ENCODE measurements around the gene LRRC59. TPM values are rescaled to one million over a fixed set of nuclear protein-coding genes. Genes with fewer than 3 reads are reported as not detected.

Gene LRRC59
- total RNA-seq, 1 donor: 181 TPM

DNA sequence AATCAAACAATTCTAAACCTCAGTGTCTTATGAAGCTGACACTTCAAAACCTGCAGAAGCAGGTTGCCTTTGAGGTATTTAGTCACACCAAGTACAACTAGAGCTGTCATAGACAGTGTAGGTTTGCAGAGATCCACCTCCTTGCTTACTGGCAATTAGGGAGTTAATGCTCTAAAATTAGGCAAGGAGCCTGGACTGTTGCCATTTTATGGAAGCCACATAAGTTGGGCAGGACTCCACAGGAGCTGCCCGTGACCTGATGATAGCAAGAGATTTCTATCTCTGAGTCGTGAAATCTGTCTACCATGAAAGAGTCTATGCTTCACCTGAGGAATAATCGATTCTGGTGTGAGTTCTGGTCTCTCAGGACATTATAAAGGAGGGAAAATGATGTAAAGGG is 15.4 kb downstream of the LRRC59 start:
- peak; percentile 7 for DNase-seq (ENCODE audit: low read depth)
- H3K4me3 ChIP-seq (ENCODE audit: low read depth, low read length): no peak overlapping the region
- TF ChIP-seq, protein P1, sequence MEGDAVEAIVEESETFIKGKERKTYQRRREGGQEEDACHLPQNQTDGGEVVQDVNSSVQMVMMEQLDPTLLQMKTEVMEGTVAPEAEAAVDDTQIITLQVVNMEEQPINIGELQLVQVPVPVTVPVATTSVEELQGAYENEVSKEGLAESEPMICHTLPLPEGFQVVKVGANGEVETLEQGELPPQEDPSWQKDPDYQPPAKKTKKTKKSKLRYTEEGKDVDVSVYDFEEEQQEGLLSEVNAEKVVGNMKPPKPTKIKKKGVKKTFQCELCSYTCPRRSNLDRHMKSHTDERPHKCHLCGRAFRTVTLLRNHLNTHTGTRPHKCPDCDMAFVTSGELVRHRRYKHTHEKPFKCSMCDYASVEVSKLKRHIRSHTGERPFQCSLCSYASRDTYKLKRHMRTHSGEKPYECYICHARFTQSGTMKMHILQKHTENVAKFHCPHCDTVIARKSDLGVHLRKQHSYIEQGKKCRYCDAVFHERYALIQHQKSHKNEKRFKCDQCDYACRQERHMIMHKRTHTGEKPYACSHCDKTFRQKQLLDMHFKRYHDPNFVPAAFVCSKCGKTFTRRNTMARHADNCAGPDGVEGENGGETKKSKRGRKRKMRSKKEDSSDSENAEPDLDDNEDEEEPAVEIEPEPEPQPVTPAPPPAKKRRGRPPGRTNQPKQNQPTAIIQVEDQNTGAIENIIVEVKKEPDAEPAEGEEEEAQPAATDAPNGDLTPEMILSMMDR (IDR thresholded peaks at IDR 0.05; ENCODE audit: insufficient read depth, low read depth, low read length): no peak

DNA sequence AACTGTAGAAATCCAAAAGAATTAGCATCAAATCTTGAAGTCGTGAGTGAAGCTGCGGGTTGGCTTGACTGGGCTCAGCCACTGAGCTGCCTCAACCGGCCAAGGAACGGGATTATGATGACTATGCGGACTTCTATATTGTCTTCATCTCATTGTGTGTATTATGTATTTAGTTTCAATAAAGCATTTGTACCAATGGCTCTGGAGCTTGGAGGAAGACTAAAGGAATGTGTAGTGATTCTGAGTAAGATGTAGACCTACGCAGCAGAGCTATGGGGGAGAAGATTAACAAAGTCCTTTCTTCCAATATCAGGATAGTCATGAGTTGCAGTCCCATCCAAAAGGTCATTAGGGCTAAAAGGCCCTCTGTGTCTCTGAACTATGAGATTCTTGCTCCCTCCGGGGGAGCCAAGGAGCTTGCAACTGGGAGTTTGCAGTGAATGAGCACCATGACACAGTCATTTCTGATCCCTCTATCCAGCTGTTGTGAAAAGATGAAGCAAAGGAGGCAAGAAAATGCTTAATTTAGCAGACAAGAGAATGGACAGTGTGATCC is 16.0 kb downstream of the LRRC59 start:
- no peak overlapping the region for H3K4me3 ChIP-seq (ENCODE audit: low read depth, low read length)
- TF ChIP-seq, protein P1 (IDR thresholded peaks at IDR 0.05; ENCODE audit: insufficient read depth, low read depth, low read length): no peak
- no peak for DNase-seq (ENCODE audit: low read depth)

DNA sequence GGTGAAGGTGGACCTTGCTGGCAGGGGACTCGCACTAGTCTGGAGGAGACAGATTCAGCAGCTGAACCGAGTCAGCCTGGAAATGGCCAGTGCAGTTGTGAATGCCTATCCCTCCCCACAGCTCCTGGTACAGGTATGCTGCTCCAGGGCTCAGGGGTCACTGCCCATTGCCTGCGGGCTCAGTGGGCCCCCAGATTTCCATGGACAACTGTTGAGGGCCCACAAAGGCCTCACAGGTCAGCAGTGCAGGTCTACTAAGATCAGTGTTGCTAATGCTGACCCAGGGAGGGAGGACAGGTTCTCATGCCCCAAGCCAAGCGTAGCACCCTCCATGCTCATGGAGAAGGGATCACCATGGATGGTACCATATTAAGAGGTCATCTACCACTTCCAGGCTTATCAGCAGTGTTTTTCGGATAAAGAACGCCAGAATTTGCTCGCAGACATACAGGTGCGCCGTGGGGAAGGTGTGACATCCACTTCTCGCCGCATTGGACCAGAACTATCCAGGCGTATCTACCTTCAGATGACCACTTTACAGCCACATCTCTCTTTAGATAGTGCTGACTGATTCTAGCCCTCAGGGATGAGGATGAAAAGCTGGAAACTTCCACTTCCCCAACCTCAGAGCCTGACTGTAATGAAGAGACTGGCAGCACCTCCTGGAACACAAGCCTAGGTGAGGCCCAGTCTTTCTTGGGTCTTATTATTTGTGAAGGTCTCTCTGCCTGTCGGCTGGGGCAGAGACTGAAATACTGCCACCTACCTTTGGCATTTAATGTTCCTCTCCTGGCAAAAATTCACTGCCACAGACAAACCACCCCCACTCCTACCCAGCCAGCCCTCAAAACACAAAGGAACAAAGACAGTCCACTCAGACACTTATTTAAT is 16.7 kb downstream of the LRRC59 start:
- no peak overlapping the region for H3K4me3 ChIP-seq (ENCODE audit: low read depth, low read length)
- TF ChIP-seq, protein P1 (IDR thresholded peaks at IDR 0.05; ENCODE audit: insufficient read depth, low read depth, low read length): no peak
- no peak for DNase-seq (ENCODE audit: low read depth)

DNA sequence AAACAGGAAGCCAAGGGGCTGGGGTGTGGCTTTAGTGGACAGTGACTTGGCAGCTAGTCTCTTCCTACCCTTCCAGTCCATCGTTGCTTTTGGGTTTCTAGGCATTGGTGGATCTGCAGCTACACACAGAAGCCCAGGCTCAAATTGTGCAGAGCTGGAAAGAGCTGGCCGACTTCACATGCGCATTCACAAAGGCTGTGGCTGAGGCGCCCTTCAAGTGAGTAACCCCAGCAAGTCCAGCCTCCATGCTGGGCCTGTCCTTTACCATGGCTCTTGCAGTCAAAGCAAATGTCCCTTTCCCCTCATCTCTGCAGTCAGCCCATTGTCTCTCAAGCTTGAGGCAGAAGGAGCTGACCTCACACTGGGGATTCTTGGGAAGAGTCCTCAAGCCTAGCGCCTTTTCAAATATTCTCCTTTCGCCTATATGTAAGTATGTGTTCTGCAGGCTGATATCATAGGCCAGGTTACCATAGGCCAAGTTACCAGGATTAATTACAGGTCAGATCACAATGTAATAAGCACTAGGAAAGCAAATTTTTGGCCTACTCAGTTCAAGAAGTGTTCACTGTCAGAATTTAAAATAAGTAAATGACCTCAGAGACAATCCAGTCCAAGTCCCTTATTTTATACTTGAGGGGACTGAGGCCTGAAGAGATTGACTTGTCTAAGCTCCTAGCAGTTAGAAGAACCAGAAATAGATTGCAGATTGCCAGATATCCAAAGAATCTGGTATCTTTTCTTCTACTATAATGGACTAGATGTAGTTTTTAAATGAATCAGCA is 17.8 kb downstream of the LRRC59 start:
- DNase-seq (ENCODE audit: low read depth): no peak
- TF ChIP-seq, protein P1 (IDR thresholded peaks at IDR 0.05; ENCODE audit: insufficient read depth, low read depth, low read length): no peak
- no peak overlapping the region for H3K4me3 ChIP-seq (ENCODE audit: low read depth, low read length)

DNA sequence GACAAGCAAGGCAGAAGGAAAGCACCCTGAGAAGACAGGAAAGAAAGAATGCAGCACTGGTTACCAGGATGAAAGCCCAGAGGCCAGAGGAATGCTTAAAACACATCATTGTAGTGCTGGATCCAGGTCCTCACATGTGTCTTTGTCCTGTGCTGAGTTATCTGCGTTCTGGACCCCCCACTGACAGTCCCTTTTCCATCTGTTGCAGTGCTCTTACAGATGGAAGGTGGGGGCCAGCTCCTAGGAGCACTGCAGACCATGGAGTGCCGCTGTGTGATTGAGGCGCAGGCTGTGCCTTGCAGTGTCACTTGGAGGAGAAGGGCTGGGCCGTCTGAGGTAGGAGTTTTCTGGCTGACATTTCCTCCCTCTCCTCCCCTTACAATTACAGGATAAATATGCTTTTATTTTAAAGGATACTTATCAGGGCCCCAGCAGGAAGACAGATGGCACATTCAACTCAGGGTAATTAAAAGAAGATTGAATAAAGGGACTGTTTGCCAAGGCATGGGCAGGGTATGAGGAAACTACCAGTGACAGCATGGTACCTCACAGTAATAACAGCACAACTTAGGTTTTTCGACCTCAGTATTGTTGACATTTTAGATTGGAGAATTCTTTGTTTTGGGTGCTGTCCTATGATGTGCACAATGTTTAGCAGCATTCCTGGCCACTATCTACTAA is 21.3 kb downstream of the LRRC59 start:
- TF ChIP-seq, protein P1 (IDR thresholded peaks at IDR 0.05; ENCODE audit: insufficient read depth, low read depth, low read length): no peak
- H3K4me3 ChIP-seq (ENCODE audit: low read depth, low read length): no peak overlapping the region
- no peak for DNase-seq (ENCODE audit: low read depth)

DNA sequence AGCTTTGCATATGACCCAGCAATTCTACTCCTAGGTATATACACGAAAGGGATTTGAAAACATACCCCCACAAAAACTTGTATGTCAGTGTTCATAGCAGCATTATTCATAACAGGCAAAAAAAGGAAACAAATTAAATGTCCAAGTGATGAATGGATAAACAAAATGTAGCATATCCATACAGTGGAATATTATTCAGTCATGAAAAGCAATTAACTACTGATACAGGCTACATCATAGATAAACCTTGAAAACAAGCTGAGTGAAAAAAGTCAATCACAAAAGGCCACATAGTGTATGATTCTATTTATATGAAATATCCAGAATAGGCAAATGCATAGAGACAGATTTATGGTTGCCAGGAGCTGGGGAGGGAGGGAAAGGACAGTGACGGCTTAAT is 23.6 kb downstream of the LRRC59 start:
- no peak for DNase-seq (ENCODE audit: low read depth)
- peak overlapping the region; percentile 94 for H3K4me3 ChIP-seq (ENCODE audit: low read depth, low read length)
- TF ChIP-seq, protein P1 (IDR thresholded peaks at IDR 0.05; ENCODE audit: insufficient read depth, low read depth, low read length): no peak

Measured in fibroblast of villous mesenchyme (primary cell).